H1 (cell line): Measurements from ENCODE around the gene C1orf21. TPM values are rescaled to one million over a fixed set of nuclear protein-coding genes. Genes with fewer than 3 reads are reported as not detected.

ENCODE experiments used
- CTCF ChIA-PET: fragments of 300-600 bp; sonication (Branson Sonifier 250); formaldehyde crosslinking; loops from one replicate; lab custom pipeline; 2021; ENCODE audit not compliant: partially characterized antibody; lab: Charles Lee
- POLR2A ChIA-PET: fragments of 300-600 bp; sonication (Branson Sonifier 250); formaldehyde crosslinking; loops from one replicate; lab custom pipeline; 2021; ENCODE audit warnings: inconsistent platforms; ENCODE audit not compliant: partially characterized antibody; lab: Charles Lee
- DNase-seq, 2 experiments: peaks; one replicate each; pipeline versions ENCODE4 v3.0.0 to v3.0.0-alpha.2; 2010 to 2022; ENCODE audit warnings: low spot score in 2 of 2, low read depth in 1 of 2, mixed read lengths in 1 of 2
- FAIRE-seq: peaks from 2 replicates; lab custom pipeline; 2011; peaks lifted over from hg19 to GRCh38; lab: Jason Lieb, UNC
- H2AFZ ChIP-seq: 2 replicates; pipeline ENCODE4 v1.8.1; 2012; ENCODE audit warnings: low read length, inconsistent platforms
- H2AK5ac ChIP-seq: 2 replicates; pipeline ENCODE4 v1.6.1; 2013; ENCODE audit warnings: low read depth, low read length
- H2BK120ac ChIP-seq: replicated peaks from 2 replicates; pipeline ENCODE3; 2013; ENCODE audit warnings: low read depth, low read length, inconsistent platforms
- H2BK12ac ChIP-seq: 2 replicates; pipeline ENCODE4 v1.6.1; 2013; ENCODE audit warnings: low read depth, low read length
- H2BK15ac ChIP-seq: 2 replicates; pipeline ENCODE4 v1.6.1; 2013; ENCODE audit warnings: low read length
- H2BK20ac ChIP-seq: 2 replicates; pipeline ENCODE4 v1.6.1; 2013; ENCODE audit warnings: low read length
- H2BK5ac ChIP-seq: 2 replicates; pipeline ENCODE4 v1.6.1; 2013; ENCODE audit warnings: low read depth, low read length
- H3K14ac ChIP-seq: 2 replicates; pipeline ENCODE4 v1.6.1; 2013; ENCODE audit warnings: inconsistent platforms; ENCODE audit not compliant: insufficient read length
- H3K18ac ChIP-seq: 2 replicates; pipeline ENCODE4 v1.6.1; 2013; ENCODE audit warnings: low read length; ENCODE audit errors: extremely low read depth
- H3K23ac ChIP-seq: 2 replicates; pipeline ENCODE4 v1.6.1; 2013; ENCODE audit warnings: inconsistent platforms; ENCODE audit not compliant: insufficient read length
- H3K23me2 ChIP-seq: 2 replicates; pipeline ENCODE4 v1.6.1; 2013; ENCODE audit warnings: low read depth, low read length
- H3K27ac ChIP-seq: 2 replicates; pipeline ENCODE4 v1.6.1; 2011; ENCODE audit warnings: low read depth, low read length, inconsistent platforms
- H3K27me3 ChIP-seq, 4 experiments: replicated peaks in 1 of 4; 1 replicate in 1 of 4; 2 replicates in 3 of 4; pipeline versions ENCODE4 v1.6.1 to v1.8.1; 2011 to 2013; ENCODE audit warnings: low read length in 3 of 4, mild to moderate bottlenecking in 3 of 4, inconsistent platforms in 2 of 4, mixed read lengths in 2 of 4, moderate library complexity in 1 of 4; ENCODE audit not compliant: control insufficient read depth in 3 of 4, insufficient read depth in 3 of 4; ENCODE audit errors: extremely low read depth in 1 of 4
- H3K36me3 ChIP-seq, 4 experiments: 2 replicates each; pipeline versions ENCODE4 v1.6.1 to v1.8.1; 2011 to 2013; ENCODE audit warnings: mild to moderate bottlenecking in 4 of 4, low read length in 3 of 4, moderate library complexity in 2 of 4, control low read depth in 1 of 4, inconsistent platforms in 1 of 4; ENCODE audit not compliant: insufficient read depth in 4 of 4, control insufficient read depth in 2 of 4
- H3K4ac ChIP-seq: replicated peaks from 2 replicates; pipeline ENCODE3; 2013; ENCODE audit warnings: low read length, low read depth, mixed read lengths, inconsistent platforms; ENCODE audit not compliant: insufficient read length
- H3K4me1 ChIP-seq, 4 experiments: replicated peaks in 1 of 4; 1 replicate in 1 of 4; 2 replicates in 3 of 4; pipeline versions ENCODE4 v1.6.1 to v1.8.1; 2011 to 2013; ENCODE audit warnings: low read length in 3 of 4, inconsistent platforms in 2 of 4, mixed read lengths in 1 of 4; ENCODE audit not compliant: insufficient read depth in 4 of 4, control insufficient read depth in 3 of 4
- H3K4me2 ChIP-seq, 2 experiments: 2 replicates each; pipeline versions ENCODE4 v1.6.1 to v1.8.1; 2011 to 2013; ENCODE audit warnings: low read depth in 2 of 2, low read length in 2 of 2, control low read depth in 1 of 2, inconsistent platforms in 1 of 2, mild to moderate bottlenecking in 1 of 2; ENCODE audit not compliant: insufficient read depth in 1 of 2
- H3K4me3 ChIP-seq, 4 experiments: fragments of 200-600, 300-600 bp in 1 of 4; sonication (generic), shearing (Covaris generic), sonication (Bioruptor Twin) in 1 of 4; 2 replicates each; pipeline versions ENCODE4 v1.5.1 to v1.8.1; 2011 to 2016; ENCODE audit warnings: low read length in 4 of 4, low read depth in 3 of 4, control low read depth in 2 of 4, inconsistent platforms in 2 of 4, mild to moderate bottlenecking in 2 of 4, mixed read lengths in 1 of 4, moderate library complexity in 1 of 4; ENCODE audit not compliant: insufficient read depth in 2 of 4; ENCODE audit errors: extremely low read depth in 1 of 4
- H3K56ac ChIP-seq: replicated peaks from 2 replicates; pipeline ENCODE3; 2013; ENCODE audit warnings: low read depth, mild to moderate bottlenecking, mixed read lengths, low read length, inconsistent platforms; ENCODE audit not compliant: insufficient read length
- H3K79me1 ChIP-seq: 2 replicates; pipeline ENCODE4 v1.6.1; 2013; ENCODE audit warnings: low read depth, low read length, control low read depth
- H3K79me2 ChIP-seq, 2 experiments: 2 replicates each; pipeline versions ENCODE4 v1.6.1 to v1.8.1; 2012 to 2013; ENCODE audit warnings: low read length in 2 of 2, mild to moderate bottlenecking in 2 of 2, inconsistent platforms in 1 of 2; ENCODE audit not compliant: insufficient read depth in 2 of 2, control insufficient read depth in 1 of 2
- H3K9ac ChIP-seq, 4 experiments: replicated peaks in 1 of 4; 1 replicate in 1 of 4; 2 replicates in 3 of 4; pipeline versions ENCODE4 v1.6.1 to v1.8.1; 2011 to 2013; ENCODE audit warnings: low read depth in 3 of 4, low read length in 3 of 4, control low read depth in 2 of 4, mild to moderate bottlenecking in 2 of 4, moderate library complexity in 2 of 4, inconsistent platforms in 1 of 4; ENCODE audit errors: extremely low read depth in 1 of 4
- H3K9me3 ChIP-seq, 2 experiments: 2 replicates each; pipeline versions ENCODE4 v1.6.1 to v1.8.1; 2012 to 2013; ENCODE audit warnings: mild to moderate bottlenecking in 2 of 2, moderate library complexity in 2 of 2, control low read depth in 1 of 2, inconsistent platforms in 1 of 2, low read depth in 1 of 2, low read length in 1 of 2, mixed read lengths in 1 of 2; ENCODE audit not compliant: insufficient read depth in 2 of 2
- H4K20me1 ChIP-seq, 2 experiments: replicated peaks in 1 of 2; 2 replicates each; pipeline versions ENCODE3 to v1.8.1; 2011 to 2013; ENCODE audit warnings: inconsistent platforms in 2 of 2, low read length in 2 of 2, mild to moderate bottlenecking in 1 of 2; ENCODE audit not compliant: insufficient read depth in 2 of 2, control insufficient read depth in 1 of 2
- H4K5ac ChIP-seq: 2 replicates; pipeline ENCODE4 v1.6.1; 2013; ENCODE audit warnings: low read length, low read depth, mixed read lengths, inconsistent platforms; ENCODE audit not compliant: insufficient read length
- H4K8ac ChIP-seq: 2 replicates; pipeline ENCODE4 v1.8.0; 2013; ENCODE audit warnings: mild to moderate bottlenecking, moderate library complexity, low read length, inconsistent platforms; ENCODE audit not compliant: insufficient read depth; ENCODE audit errors: extremely low read depth
- H4K91ac ChIP-seq: replicated peaks from 2 replicates; pipeline ENCODE3; 2013; ENCODE audit warnings: low read length, mixed read lengths, inconsistent platforms; ENCODE audit not compliant: insufficient read length
- CHD1 ChIP-seq: IDR thresholded peaks from 2 replicates; pipeline ENCODE4 v1.6.1; 2012; ENCODE audit warnings: low read depth, low read length, improper control_type of control experiment
- CREB1 ChIP-seq: IDR thresholded peaks from 2 replicates; pipeline ENCODE4 v1.6.1; 2012; ENCODE audit warnings: inconsistent platforms
- HDAC6 ChIP-seq: IDR thresholded peaks from one replicate; pipeline ENCODE4 v1.7.1; 2012; ENCODE audit warnings: low read depth, mild to moderate bottlenecking, inconsistent platforms, low read length, moderate library complexity
- JUND ChIP-seq: IDR thresholded peaks from 2 replicates; pipeline ENCODE4 v1.6.1; 2011; ENCODE audit warnings: mild to moderate bottlenecking, improper control_type of control experiment, low read length
- KDM4A ChIP-seq: IDR thresholded peaks from one replicate; pipeline ENCODE4 v1.7.1; 2012; ENCODE audit warnings: low read depth, mild to moderate bottlenecking, moderate library complexity, low read length, inconsistent platforms; ENCODE audit not compliant: severe bottlenecking
- MAFK ChIP-seq: IDR thresholded peaks from 2 replicates; pipeline ENCODE4 v1.6.1; 2012; ENCODE audit warnings: low read depth, mild to moderate bottlenecking, improper control_type of control experiment, low read length
- RBBP5 ChIP-seq: IDR thresholded peaks from 2 replicates; pipeline ENCODE4 v1.7.1; 2012; ENCODE audit warnings: low read depth, mild to moderate bottlenecking, inconsistent platforms, low read length, moderate library complexity, borderline replicate concordance
- RXRA ChIP-seq: IDR thresholded peaks from 2 replicates; pipeline ENCODE4 v1.6.1; 2011; ENCODE audit warnings: low read depth, mild to moderate bottlenecking, low read length, moderate library complexity; ENCODE audit not compliant: insufficient read depth
- SIN3A ChIP-seq, 2 experiments: IDR thresholded peaks in 1 of 2; conservative IDR thresholded peaks in 1 of 2; 2 replicates each; pipeline ENCODE4 v1.6.1; 2011 to 2012; ENCODE audit warnings: low read length in 2 of 2, improper control_type of control experiment in 1 of 2, low read depth in 1 of 2, mild to moderate bottlenecking in 1 of 2
- TAF1 ChIP-seq: IDR thresholded peaks from 2 replicates; pipeline ENCODE4 v1.6.1; 2011; ENCODE audit warnings: mild to moderate bottlenecking, low read depth, low read length
- TAF7 ChIP-seq: optimal IDR thresholded peaks from 2 replicates; pipeline ENCODE3; 2011; ENCODE audit warnings: low read depth, mild to moderate bottlenecking, inconsistent platforms, low read length, moderate library complexity, borderline replicate concordance
- TCF12 ChIP-seq: IDR thresholded peaks from 2 replicates; pipeline ENCODE4 v1.6.1; 2011; ENCODE audit warnings: low read depth, mild to moderate bottlenecking, low read length
- YY1 ChIP-seq: IDR thresholded peaks from 2 replicates; pipeline ENCODE4 v1.6.1; 2011; ENCODE audit warnings: low read depth, mild to moderate bottlenecking, low read length
- WGBS, 2 experiments: shearing (Covaris generic) in 1 of 2; methylation state at CpG; one replicate each; pipeline versions ENCODE4 v1.1.6 to v1.1.7; 2013 to 2015; ENCODE audit warnings: low lambda C conversion rate in 2 of 2, mixed read lengths in 2 of 2, inconsistent platforms in 1 of 2, low coverage in 1 of 2, missing lambda C conversion rate in 1 of 2; ENCODE audit not compliant: insufficient replicate concordance in 2 of 2, insufficient coverage in 1 of 2, insufficient read length in 1 of 2; ENCODE audit errors: extremely low coverage in 1 of 2, missing lambda C conversion rate in 1 of 2; 5-methylcytosine and 5-hydroxymethylcytosine counted together
- polyA plus RNA-seq, 7 experiments: library from polyadenylated mRNA; depleted of rRNA in 3 of 7; stranded (reverse) in 5 of 7; unstranded in 2 of 7; fragments of >200 nt in 5 of 7; fragments of 200-250 nt in 2 of 7; gene quantifications; 1 replicate in 5 of 7; 2 replicates in 1 of 7; 4 replicates in 1 of 7; pipeline versions ENCODE4 v1.2.1 to v1.2.3, GENCODE V29; 2011 to 2013; ENCODE audit warnings: missing spikeins in 2 of 7, mixed read lengths in 2 of 7
- total RNA-seq: library from RNA; stranded (reverse); fragmentation: NEBNext Ultra II Directional; extraction: Animal tissue kit (Norgen Biotek cat#: 25700); gene quantifications from 2 replicates; pipeline ENCODE4 v1.2.1, GENCODE V29; 2021
- TF ChIP-seq, protein P1 (sequence below): IDR thresholded peaks from 2 replicates; pipeline ENCODE4 v1.6.1; 2011; ENCODE audit warnings: low read length, improper control_type of control experiment

The C1orf21 gene
- total and polyA plus RNA-seq, 2 of the 8 experiments (the other 6 are each of a cell fraction or from before 2014, with no cell fraction given), result 16.6 to 51.0 TPM

GRCh38 chr1:184443624-184444023, 56.8 kb downstream of the C1orf21 start:
- Histone ChIP-seq H3K18ac (no peak overlapping the region), H3K27me3 (no peaks in the 10 kb centered on the region), H2AFZ (no peak overlapping the region), H3K36me3 (no peaks in the 10 kb centered on the region), H3K23me2 (no peaks in the 10 kb centered on the region), H3K4ac (no peak overlapping the region), H3K4me2 (no peak overlapping the region), H2BK12ac (no peak overlapping the region), H3K56ac (no peak overlapping the region), H3K9me3 (no peaks in the 10 kb centered on the region), H4K91ac (no peak overlapping the region), H2BK5ac (no peak overlapping the region), H2BK20ac (no peak overlapping the region), H2BK120ac (no peak overlapping the region), H4K20me1 (peaks cover 0 to 2% of the 10 kb centered on the region in 2 experiments), H3K4me3 (no peak overlapping the region), H3K79me1 (no peaks in the 10 kb centered on the region; the same call in 1 of the 2 replicates), H3K9ac (no peak overlapping the region), H3K23ac (no peak overlapping the region), H2AK5ac (no peak overlapping the region), H3K14ac (no peak overlapping the region), H4K8ac (no peak overlapping the region), H3K4me1 (peaks cover 0 to 2% (median 0%) of the 10 kb centered on the region in 4 experiments; a peak in 1 of 7 replicates), H2BK15ac (no peak overlapping the region), H3K27ac (no peak overlapping the region), H4K5ac (no peak overlapping the region), H3K79me2 (peaks cover 6 to 84% of the 10 kb centered on the region in 2 experiments; a peak in 3 of 4 replicates)
- DNase-seq (no peak), FAIRE-seq (no peak)
- WGBS, 2 experiments, result 95% methylated on average over 1 of the region's 1 CpG; no CpG with 5 or more reads in 1 of the 2 experiments
- POLR2A ChIA-PET, result interaction anchor here (0.6 to 1.0 kb wide), 2 partner anchors 9 kb away, joined by 3 to 4 read pairs; no protein-coding TSS in a partner anchor
- CTCF ChIA-PET, result interaction anchor here (1.0 kb wide), 1 partner anchor 16 kb away, joined by 3 read pairs; no protein-coding TSS in a partner anchor
- TF ChIP-seq YY1 (no peak), KDM4A (no peak), CHD1 (no peak), MAFK (no peak), JUND (no peak), CREB1 (no peak), TCF12 (no peak), HDAC6 (no peak), RBBP5 (no peak), TAF1 (no peak), SIN3A (conservative IDR thresholded peaks at IDR 0.05 in 1 of 2, IDR thresholded peaks at IDR 0.05 in 1 of 2; ENCODE audit: low read depth in 1 of 2, low read length in 2 of 2) (no peak), TAF7 (no peak), RXRA (no peak)
- TF ChIP-seq, protein P1, sequence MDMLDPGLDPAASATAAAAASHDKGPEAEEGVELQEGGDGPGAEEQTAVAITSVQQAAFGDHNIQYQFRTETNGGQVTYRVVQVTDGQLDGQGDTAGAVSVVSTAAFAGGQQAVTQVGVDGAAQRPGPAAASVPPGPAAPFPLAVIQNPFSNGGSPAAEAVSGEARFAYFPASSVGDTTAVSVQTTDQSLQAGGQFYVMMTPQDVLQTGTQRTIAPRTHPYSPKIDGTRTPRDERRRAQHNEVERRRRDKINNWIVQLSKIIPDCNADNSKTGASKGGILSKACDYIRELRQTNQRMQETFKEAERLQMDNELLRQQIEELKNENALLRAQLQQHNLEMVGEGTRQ, result no peak
